Fibroblast of pulmonary artery (primary cell): ENCODE data around the gene PPP1R1C.

Experiments used
- DNase-seq: peaks from one replicate; pipeline ENCODE4 v3.0.0-alpha.2; 2010; ENCODE audit warnings: low read depth
- H3K4me3 ChIP-seq: replicated peaks from 2 replicates; pipeline ENCODE4 v1.5.1; 2011; ENCODE audit warnings: low read depth, mild to moderate bottlenecking, control low read depth, low read length, moderate library complexity
- TF ChIP-seq, protein P1 (sequence below): IDR thresholded peaks from 2 replicates; pipeline ENCODE4 v1.5.1; 2011; ENCODE audit warnings: mild to moderate bottlenecking, control low read depth, low read length, inconsistent platforms; ENCODE audit errors: missing control alignments

Gene PPP1R1C

DNA sequence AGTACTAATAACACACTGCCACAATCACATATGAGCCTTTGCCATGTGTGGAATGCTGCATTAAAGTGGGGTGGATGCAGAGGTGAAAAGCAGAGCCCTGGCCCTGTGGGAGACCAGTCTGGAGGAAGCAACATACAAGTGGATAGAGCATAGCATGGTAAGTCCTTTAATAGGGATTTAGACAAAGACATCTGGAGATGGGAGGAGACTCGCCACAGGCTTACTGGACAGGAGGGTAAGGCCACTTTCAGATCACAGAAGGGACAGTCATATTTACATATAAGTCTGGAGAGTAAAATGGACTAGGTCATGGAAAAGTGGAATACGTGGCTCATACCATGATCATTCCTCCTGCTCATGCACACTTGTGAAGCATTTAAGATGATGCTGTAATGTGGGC, 84.3 kb downstream of the PPP1R1C start:
- no peak overlapping the region for H3K4me3 ChIP-seq
- TF ChIP-seq, protein P1, sequence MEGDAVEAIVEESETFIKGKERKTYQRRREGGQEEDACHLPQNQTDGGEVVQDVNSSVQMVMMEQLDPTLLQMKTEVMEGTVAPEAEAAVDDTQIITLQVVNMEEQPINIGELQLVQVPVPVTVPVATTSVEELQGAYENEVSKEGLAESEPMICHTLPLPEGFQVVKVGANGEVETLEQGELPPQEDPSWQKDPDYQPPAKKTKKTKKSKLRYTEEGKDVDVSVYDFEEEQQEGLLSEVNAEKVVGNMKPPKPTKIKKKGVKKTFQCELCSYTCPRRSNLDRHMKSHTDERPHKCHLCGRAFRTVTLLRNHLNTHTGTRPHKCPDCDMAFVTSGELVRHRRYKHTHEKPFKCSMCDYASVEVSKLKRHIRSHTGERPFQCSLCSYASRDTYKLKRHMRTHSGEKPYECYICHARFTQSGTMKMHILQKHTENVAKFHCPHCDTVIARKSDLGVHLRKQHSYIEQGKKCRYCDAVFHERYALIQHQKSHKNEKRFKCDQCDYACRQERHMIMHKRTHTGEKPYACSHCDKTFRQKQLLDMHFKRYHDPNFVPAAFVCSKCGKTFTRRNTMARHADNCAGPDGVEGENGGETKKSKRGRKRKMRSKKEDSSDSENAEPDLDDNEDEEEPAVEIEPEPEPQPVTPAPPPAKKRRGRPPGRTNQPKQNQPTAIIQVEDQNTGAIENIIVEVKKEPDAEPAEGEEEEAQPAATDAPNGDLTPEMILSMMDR, result no peak
- DNase-seq, result no peak

DNA sequence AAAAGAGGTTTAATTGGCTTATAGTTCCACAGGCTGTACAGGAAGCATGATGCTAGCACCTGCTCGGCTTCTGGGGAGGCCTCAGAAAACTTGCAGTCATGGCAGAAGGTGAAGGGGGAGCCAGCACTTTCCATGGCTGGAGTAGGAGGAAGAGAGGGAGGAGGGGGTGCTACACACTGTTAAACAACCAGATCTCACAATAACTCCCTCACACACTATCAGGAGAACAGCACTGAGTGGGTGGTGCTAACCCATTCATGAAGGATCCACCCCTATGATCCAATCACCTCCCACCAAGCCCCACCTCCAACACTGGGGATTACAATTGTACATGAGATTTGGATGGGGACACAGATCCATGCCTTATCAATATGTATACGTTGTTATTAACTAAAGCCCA, 85.1 kb downstream of the PPP1R1C start:
- DNase-seq, result no peak
- TF ChIP-seq, protein P1, result no peak

DNA sequence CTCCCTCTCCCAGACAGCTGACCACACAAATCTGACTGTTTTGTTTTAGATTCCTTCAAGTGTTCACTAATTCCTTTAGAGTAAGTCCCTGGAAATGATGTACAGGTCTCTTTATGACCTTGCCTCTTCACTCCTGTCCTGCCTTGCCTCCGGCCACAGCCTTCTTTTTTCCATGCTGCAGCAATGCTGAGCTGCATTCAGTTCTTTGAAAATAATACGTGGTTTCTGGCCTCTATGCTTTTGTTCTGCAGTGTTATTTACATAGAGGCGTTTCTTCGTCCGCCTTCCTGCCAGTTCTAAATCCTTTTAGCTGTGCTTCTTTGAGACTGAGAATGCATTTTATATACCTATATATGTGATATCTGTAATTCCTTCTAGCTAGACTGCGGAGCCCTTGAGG, 87.2 kb downstream of the PPP1R1C start:
- TF ChIP-seq, protein P1, result no peak
- H3K4me3 ChIP-seq, result no peak overlapping the region
- no peak for DNase-seq

More for the DNA sequence above, 85.1 kb downstream of the PPP1R1C start:
- H3K4me3 ChIP-seq, result no peak overlapping the region

DNA sequence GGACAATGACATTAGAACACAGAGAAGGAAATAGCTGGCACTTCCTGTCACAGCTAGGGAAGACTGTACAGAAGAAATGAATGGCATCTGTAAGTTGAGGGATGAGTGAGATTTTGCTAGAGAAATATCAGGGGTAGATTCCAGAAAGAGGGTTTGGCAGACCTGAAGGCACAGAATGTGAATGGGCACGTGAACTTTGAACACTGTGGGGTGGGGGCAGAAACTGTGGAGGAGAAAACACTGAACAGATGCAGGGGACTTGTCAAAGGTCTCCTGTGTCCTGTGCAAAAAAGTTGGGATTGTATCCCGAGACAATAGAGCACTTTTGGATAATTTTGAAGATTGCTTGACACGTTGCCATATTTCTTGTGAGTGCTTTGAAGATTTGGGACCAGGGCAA, 88.0 kb downstream of the PPP1R1C start:
- H3K4me3 ChIP-seq, result no peak overlapping the region
- no peak for DNase-seq
- TF ChIP-seq, protein P1, result no peak

- no peak overlapping the region for H3K4me3 ChIP-seq
- no peak for DNase-seq
- TF ChIP-seq, protein P1, result no peak
Measured at GRCh38 chr2:182077023-182077422, 91.4 kb downstream of the PPP1R1C start.

DNA sequence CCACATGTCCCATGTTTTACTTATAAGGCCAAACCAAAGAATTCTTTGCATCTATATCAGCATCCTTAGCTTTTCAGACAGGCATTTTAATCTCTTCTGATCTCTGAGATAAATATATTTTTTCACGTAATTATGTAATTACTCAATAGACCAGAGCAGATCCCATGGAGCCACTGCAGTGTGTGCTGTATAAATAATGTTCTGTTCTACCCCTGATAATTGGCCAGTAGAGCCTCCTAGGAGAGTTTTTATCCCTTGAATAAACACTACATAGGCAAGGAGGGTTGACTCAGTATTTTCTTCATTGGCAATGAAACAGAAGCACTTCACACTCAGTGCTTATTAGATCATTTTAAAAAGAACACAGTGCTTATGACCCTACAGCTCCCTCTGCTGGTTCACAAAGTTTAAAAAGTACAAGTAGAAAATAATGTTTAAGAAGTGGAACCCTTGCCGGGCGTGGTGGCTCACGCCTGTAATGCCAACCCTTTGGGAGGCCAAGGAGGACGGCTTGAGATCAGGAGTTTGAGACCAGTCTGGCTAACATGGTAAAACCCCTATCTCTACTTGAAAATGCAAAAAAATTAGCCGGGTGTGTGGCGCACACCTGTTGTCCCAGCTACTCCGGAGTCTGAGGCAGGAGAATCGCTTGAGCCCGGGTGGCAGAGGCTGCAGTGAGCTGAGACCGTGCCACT, 91.9 kb downstream of the PPP1R1C start:
- TF ChIP-seq, protein P1, result peak; percentile 69
- no peak overlapping the region for H3K4me3 ChIP-seq
- DNase-seq, result peak; percentile 91

DNA sequence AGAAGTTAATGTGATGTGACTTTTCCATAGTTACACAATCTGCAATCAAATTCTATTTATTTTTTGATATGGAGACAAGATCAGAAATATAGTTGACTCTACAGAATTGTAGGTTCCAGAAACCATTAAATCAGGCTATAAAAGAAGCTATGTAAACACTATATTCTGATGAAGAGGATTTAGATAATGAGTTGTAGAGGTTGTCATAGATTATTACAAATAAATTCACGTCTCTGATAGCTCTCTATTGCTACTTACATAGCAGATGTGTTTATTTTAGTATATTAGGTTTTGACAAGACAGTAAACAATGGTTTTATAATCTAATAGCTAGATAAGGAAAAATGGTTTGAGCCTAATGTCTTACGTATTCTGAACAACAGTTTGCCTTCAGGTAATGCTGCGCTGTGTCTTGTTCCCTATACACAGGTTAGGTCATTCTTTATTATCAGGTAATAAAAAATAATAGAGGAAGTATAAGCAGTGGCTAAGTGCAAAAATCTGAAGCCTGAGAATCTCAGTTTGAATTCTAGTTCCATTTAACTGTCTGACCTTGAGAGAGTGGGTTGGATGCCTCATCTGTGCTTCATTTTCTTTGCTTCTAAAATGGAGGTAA, 93.4 kb downstream of the PPP1R1C start:
- DNase-seq, result no peak
- TF ChIP-seq, protein P1, result no peak
- H3K4me3 ChIP-seq, result no peak overlapping the region
